ENCODE measurements around the gene TRMO. TPM values are rescaled to one million over a fixed set of nuclear protein-coding genes. Genes with fewer than 3 reads are reported as not detected.
A peak's percentile ranks its signal among the peaks of the same experiment; 100 is the strongest.

The TRMO gene
- total and polyA plus RNA-seq, 9 of the 15 experiments (the other 6 are each of a cell fraction or from before 2014, with no cell fraction given) = 5.6 to 22.4 (median 16.2) TPM

GRCh38 chr9:97923529-97924108 is 1.3 kb upstream of the TRMO start (continued):
- TF ChIP-seq ZNF324 (CRISPR knock-in tag; IDR thresholded peaks at IDR 0.05) (no peak), U2AF1 (optimal IDR thresholded peaks at IDR 0.05; ENCODE audit: low read depth, low read length) (no peak), ZBTB33 (CRISPR knock-in tag; IDR thresholded peaks at IDR 0.05) (0 out of 2 replicates have a peak, but pooled peaks have one; percentile 12), SETDB1 (IDR thresholded peaks at IDR 0.05; ENCODE audit: low read length) (no peak), CREM (IDR thresholded peaks at IDR 0.05; ENCODE audit: low read depth) (peak; percentile 40; the same call in 1 of the 2 replicates), NFIC (IDR thresholded peaks at IDR 0.05) (peak; percentile 28; the same call in 1 of the 2 replicates), HLTF (IDR thresholded peaks at IDR 0.05) (peak; percentile 21; the same call in 1 of the 2 replicates), RBM14 (IDR thresholded peaks at IDR 0.05; ENCODE audit: borderline replicate concordance, insufficient read depth, low read depth, low read length) (no peak), TCF15 (CRISPR knock-in tag; IDR thresholded peaks at IDR 0.05) (no peak), SREBF1 (IDR thresholded peaks at IDR 0.05; ENCODE audit: borderline replicate concordance, low read depth, low read length) (no peak), TGIF2 (CRISPR knock-in tag; IDR thresholded peaks at IDR 0.05) (no peak), NR2C2 (CRISPR knock-in tag; IDR thresholded peaks at IDR 0.05) (no peak), NR2C2 (tag; IDR thresholded peaks at IDR 0.05) (no peak), PCBP1 (IDR thresholded peaks at IDR 0.05; ENCODE audit: low read depth, low read length, poor library complexity, severe bottlenecking) (no peak), ZNF12 (CRISPR knock-in tag; IDR thresholded peaks at IDR 0.05) (no peak), SAFB (IDR thresholded peaks at IDR 0.05; ENCODE audit: borderline replicate concordance, low read depth, low read length) (no peak), PPARD (CRISPR knock-in tag; IDR thresholded peaks at IDR 0.05) (no peak), MYNN (IDR thresholded peaks at IDR 0.05) (no peak), MYNN (CRISPR knock-in tag; IDR thresholded peaks at IDR 0.05) (no peak), FOXJ3 (CRISPR knock-in tag; IDR thresholded peaks at IDR 0.05) (no peak), ATF3 (IDR thresholded peaks at IDR 0.05) (0 out of 2 replicates have a peak, but pooled peaks have one; percentile 33), ATF3 (CRISPR knock-in tag; conservative IDR thresholded peaks at IDR 0.05) (no peak), FOSL1 (tag; conservative IDR thresholded peaks at IDR 0.05) (peak; percentile 54), XRCC5 (IDR thresholded peaks at IDR 0.05; ENCODE audit: low read depth, low read length) (0 out of 2 replicates have a peak, but pooled peaks have one; percentile 48), VEZF1 (CRISPR knock-in tag; IDR thresholded peaks at IDR 0.05) (peak; percentile 28; the same call in 1 of the 2 replicates)
